Suprapubic skin (tissue), 4 donors: Measurements from ENCODE around the gene NPBWR2. TPM values are rescaled to one million over a fixed set of nuclear protein-coding genes. Genes with fewer than 3 reads are reported as not detected.

Experiments used
- DNase-seq, 2 donors: peaks; one replicate each; pipeline ENCODE4 v3.0.0-alpha.2; 2019; ENCODE audit warnings: low spot score in 2 of 2
- H3K27ac ChIP-seq: fragments of 200-600 bp; sonication (generic); one replicate; pipeline ENCODE4 v1.5.1; 2019
- H3K27me3 ChIP-seq: fragments of 200-600 bp; sonication (generic); one replicate; pipeline ENCODE4 v1.5.1; 2019
- H3K36me3 ChIP-seq: fragments of 200-600 bp; sonication (generic); one replicate; pipeline ENCODE4 v1.5.1; 2019
- H3K4me1 ChIP-seq: fragments of 200-600 bp; sonication (generic); one replicate; pipeline ENCODE4 v1.5.1; 2019
- H3K4me3 ChIP-seq: fragments of 200-600 bp; sonication (generic); one replicate; pipeline ENCODE4 v1.5.1; 2019; ENCODE audit warnings: mild to moderate bottlenecking
- H3K9me3 ChIP-seq: fragments of 200-600 bp; sonication (generic); one replicate; pipeline ENCODE4 v1.5.1; 2019
- CTCF ChIP-seq, 2 donors: fragments of 200-600 bp in 1 of 2; fragments of 450-650 bp in 1 of 2; sonication (generic) in 1 of 2; IDR thresholded peaks; one replicate each; pipeline ENCODE4 v1.5.1; 2016 to 2019; ENCODE audit warnings: antibody characterized with exemption in 2 of 2, mild to moderate bottlenecking in 1 of 2, moderate library complexity in 1 of 2
- EP300 ChIP-seq: sonication (generic); formaldehyde crosslinking; IDR thresholded peaks from one replicate; pipeline ENCODE4 v1.6.1; 2017; ENCODE audit warnings: antibody characterized with exemption
- POLR2A ChIP-seq, 2 donors: fragments of 450-650 bp; IDR thresholded peaks; one replicate each; pipeline ENCODE4 v1.6.1; 2017; ENCODE audit warnings: antibody characterized with exemption in 2 of 2, mild to moderate bottlenecking in 2 of 2, moderate library complexity in 2 of 2
- POLR2AphosphoS5 ChIP-seq, 3 donors: sonication (generic); formaldehyde crosslinking; IDR thresholded peaks; one replicate each; pipeline ENCODE4 v1.6.1; 2017; ENCODE audit warnings: antibody characterized with exemption in 3 of 3
- WGBS: methylation state at CpG from one replicate; pipeline ENCODE4 v1.1.5; 2018; 5-methylcytosine and 5-hydroxymethylcytosine counted together
- total RNA-seq, 4 donors: library from RNA; depleted of rRNA; stranded (reverse); fragments of >200 nt; gene quantifications; one replicate each; pipeline ENCODE4 v1.1.0, GENCODE V29; 2016

Gene NPBWR2
- total RNA-seq, 4 donors from 2014 or later: not detected

- Histone ChIP-seq H3K9me3 (no peaks in the 10 kb centered on the region), H3K4me1 (peaks cover 19% of the 10 kb centered on the region), H3K4me3 (no peak overlapping the region), H3K27ac (no peak overlapping the region), H3K27me3 (no peaks in the 10 kb centered on the region), H3K36me3 (peaks cover 38% of the 10 kb centered on the region)
- TF ChIP-seq POLR2AphosphoS5 (IDR thresholded peaks at IDR 0.05): no peak
- TF ChIP-seq POLR2A (IDR thresholded peaks at IDR 0.05): no peak
- no peak for TF ChIP-seq CTCF (IDR thresholded peaks at IDR 0.05)
- TF ChIP-seq EP300: no peak
- DNase-seq: no peak
- WGBS: 88% methylated on average over 27 of the region's 30 CpGs
These were observed 35.7 kb downstream of the NPBWR2 start for GRCh38 chr20:64071341-64072332.

GRCh38 chr20:64070244-64070993, 36.9 kb downstream of the NPBWR2 start:
- Histone ChIP-seq H3K4me3 (no peak overlapping the region), H3K36me3 (peaks cover 34% of the 10 kb centered on the region), H3K4me1 (peaks cover 19% of the 10 kb centered on the region), H3K9me3 (no peaks in the 10 kb centered on the region), H3K27me3 (no peaks in the 10 kb centered on the region), H3K27ac (no peak overlapping the region)
- WGBS: 93% methylated on average over 16 of the region's 31 CpGs
- DNase-seq: no peak
- TF ChIP-seq POLR2AphosphoS5 (IDR thresholded peaks at IDR 0.05): no peak
- no peak for TF ChIP-seq CTCF (IDR thresholded peaks at IDR 0.05)
- no peak for TF ChIP-seq EP300
- TF ChIP-seq POLR2A (IDR thresholded peaks at IDR 0.05): no peak

GRCh38 chr20:64069614-64070243, 37.6 kb downstream of the NPBWR2 start:
- Histone ChIP-seq H3K27ac (no peak overlapping the region), H3K9me3 (no peaks in the 10 kb centered on the region), H3K4me1 (peaks cover 24% of the 10 kb centered on the region), H3K4me3 (no peak overlapping the region), H3K27me3 (no peaks in the 10 kb centered on the region), H3K36me3 (peaks cover 31% of the 10 kb centered on the region)
- TF ChIP-seq EP300 (no peak), CTCF (IDR thresholded peaks at IDR 0.05) (peak in 1 of 2 donors; percentile 65), POLR2A (IDR thresholded peaks at IDR 0.05) (no peak), POLR2AphosphoS5 (IDR thresholded peaks at IDR 0.05) (no peak)
- no peak for DNase-seq
- WGBS: 85% methylated on average over 4 of the region's 14 CpGs

GRCh38 chr20:64069209-64069613, 38.2 kb downstream of the NPBWR2 start:
- WGBS: 100% methylated on average over 1 of the region's 20 CpGs

More at GRCh38 chr20:64069209-64069613, 38.2 kb downstream of the NPBWR2 start:
- Histone ChIP-seq H3K27me3 (no peaks in the 10 kb centered on the region), H3K4me3 (no peak overlapping the region), H3K9me3 (no peaks in the 10 kb centered on the region), H3K4me1 (peaks cover 24% of the 10 kb centered on the region), H3K36me3 (peaks cover 26% of the 10 kb centered on the region), H3K27ac (no peak overlapping the region)
- no peak for TF ChIP-seq POLR2AphosphoS5 (IDR thresholded peaks at IDR 0.05)
- TF ChIP-seq CTCF (IDR thresholded peaks at IDR 0.05): no peak
- no peak for TF ChIP-seq POLR2A (IDR thresholded peaks at IDR 0.05)
- TF ChIP-seq EP300: no peak
- no peak for DNase-seq
